Endothelial cell of umbilical vein (primary cell): ENCODE data around the gene RIOK1. TPM values are rescaled to one million over a fixed set of nuclear protein-coding genes. Genes with fewer than 3 reads are reported as not detected.

Experiments used
- BruUV-seq: library from RNA; stranded (reverse); fragments of 400-500 nt; replicated peaks from 2 replicates; lab custom pipeline; 2021; lab: Mats Ljungman, UMichigan
- CTCF ChIA-PET: fragments of 300-600, 350-600 bp; sonication (Branson Sonifier 250); formaldehyde crosslinking; loops from one replicate; lab custom pipeline; 2021; ENCODE audit warnings: antibody characterized with exemption, inconsistent platforms; lab: Charles Lee
- POLR2A ChIA-PET: fragments of 300-600, 350-600 bp; sonication (Branson Sonifier 250); formaldehyde crosslinking; loops from one replicate; lab custom pipeline; 2021; ENCODE audit warnings: antibody characterized with exemption, inconsistent platforms; lab: Charles Lee
- DNase-seq: peaks from one replicate; pipeline ENCODE4 v3.0.0-alpha.2; 2011; ENCODE audit warnings: low read depth, low spot score
- FAIRE-seq: peaks from 2 replicates; lab custom pipeline; 2011; peaks lifted over from hg19 to GRCh38; lab: Jason Lieb, UNC
- H2AFZ ChIP-seq: 2 replicates; pipeline ENCODE4 v1.6.0; 2012; ENCODE audit warnings: low read depth, low read length, control low read depth, inconsistent platforms
- H3K27ac ChIP-seq: 2 replicates; pipeline ENCODE4 v1.5.1; 2011; ENCODE audit warnings: low read depth, mild to moderate bottlenecking, control low read depth, low read length, moderate library complexity; ENCODE audit not compliant: insufficient read depth
- H3K27me3 ChIP-seq, 2 experiments: 2 replicates each; pipeline versions ENCODE4 v1.6.0 to v1.6.1; 2011; ENCODE audit warnings: low read length in 2 of 2, mixed read lengths in 1 of 2; ENCODE audit not compliant: control insufficient read depth in 2 of 2, insufficient read depth in 2 of 2
- H3K36me3 ChIP-seq, 2 experiments: 2 replicates in 1 of 2; 3 replicates in 1 of 2; pipeline ENCODE4 v1.5.1; 2011; ENCODE audit warnings: low read length in 2 of 2, mild to moderate bottlenecking in 1 of 2, moderate library complexity in 1 of 2; ENCODE audit not compliant: control insufficient read depth in 2 of 2, insufficient read depth in 2 of 2; ENCODE audit errors: extremely low read depth in 1 of 2
- H3K4me1 ChIP-seq: 3 replicates; pipeline ENCODE4 v1.5.1; 2011; ENCODE audit warnings: mild to moderate bottlenecking, low read length; ENCODE audit not compliant: control insufficient read depth, insufficient read depth; ENCODE audit errors: extremely low read depth
- H3K4me2 ChIP-seq: 2 replicates; pipeline ENCODE4 v1.6.1; 2011; ENCODE audit warnings: low read length, control low read depth, mixed read lengths; ENCODE audit not compliant: insufficient read depth
- H3K4me3 ChIP-seq, 3 experiments: fragments of 200-600 bp in 1 of 3; sonication (generic), shearing (Covaris generic) in 1 of 3; replicated peaks in 1 of 3; 2 replicates each; pipeline ENCODE4 v1.5.1; 2011 to 2016; ENCODE audit warnings: control low read depth in 3 of 3, low read length in 3 of 3, mild to moderate bottlenecking in 2 of 3, inconsistent platforms in 1 of 3, low read depth in 1 of 3, moderate library complexity in 1 of 3; ENCODE audit not compliant: insufficient read depth in 1 of 3
- H3K79me2 ChIP-seq: 2 replicates; pipeline ENCODE4 v1.6.0; 2012; ENCODE audit warnings: low read length, inconsistent platforms; ENCODE audit not compliant: control insufficient read depth, insufficient read depth
- H3K9ac ChIP-seq: replicated peaks from 2 replicates; pipeline ENCODE3; 2011; ENCODE audit warnings: low read length, control low read depth; ENCODE audit not compliant: insufficient read depth; ENCODE audit errors: extremely low read depth
- H3K9me1 ChIP-seq: replicated peaks from 3 replicates; pipeline ENCODE4 v1.6.0; 2011; ENCODE audit warnings: mild to moderate bottlenecking, low read length; ENCODE audit not compliant: control insufficient read depth, insufficient read depth; ENCODE audit errors: extremely low read depth
- H3K9me3 ChIP-seq: replicated peaks from 2 replicates; pipeline ENCODE4 v1.5.1; 2012; ENCODE audit warnings: low read length, inconsistent platforms; ENCODE audit not compliant: control insufficient read depth, insufficient read depth
- H4K20me1 ChIP-seq: replicated peaks from 2 replicates; pipeline ENCODE3; 2011; ENCODE audit warnings: mild to moderate bottlenecking, low read length; ENCODE audit not compliant: control insufficient read depth, insufficient read depth; ENCODE audit errors: extremely low read depth
- CTCF ChIP-seq, 2 donors: IDR thresholded peaks; 1 replicate in 1 of 2; 2 replicates in 1 of 2; pipeline ENCODE4 v1.5.1; 2011; ENCODE audit warnings: low read length in 2 of 2, mild to moderate bottlenecking in 2 of 2, moderate library complexity in 2 of 2, control low read depth in 1 of 2, inconsistent platforms in 1 of 2, low read depth in 1 of 2; ENCODE audit not compliant: insufficient read depth in 1 of 2; ENCODE audit errors: extremely low read depth in 1 of 2
- FOS ChIP-seq: IDR thresholded peaks from 2 replicates; pipeline ENCODE4 v1.6.1; 2011; ENCODE audit warnings: mild to moderate bottlenecking, low read length, moderate library complexity, borderline replicate concordance; ENCODE audit not compliant: insufficient read depth
- GATA2 ChIP-seq: IDR thresholded peaks from 2 replicates; pipeline ENCODE4 v1.7.0; 2011; ENCODE audit warnings: low read depth, mild to moderate bottlenecking, moderate library complexity, mixed read lengths, low read length; ENCODE audit not compliant: insufficient read length, insufficient read depth
- MAX ChIP-seq: IDR thresholded peaks from 2 replicates; pipeline ENCODE4 v1.6.1; 2011; ENCODE audit not compliant: insufficient read depth, insufficient read length
- MYC ChIP-seq: IDR thresholded peaks from one replicate; pipeline ENCODE4 v1.6.1; 2011; ENCODE audit warnings: mild to moderate bottlenecking, low read depth, low read length
- POLR2A ChIP-seq: IDR thresholded peaks from 2 replicates; pipeline ENCODE4 v1.6.1; 2012; ENCODE audit warnings: low read depth, mild to moderate bottlenecking, control low read depth, low read length
- POLR2AphosphoS5 ChIP-seq: IDR thresholded peaks from 2 replicates; pipeline ENCODE4 v1.6.1; 2012; ENCODE audit warnings: low read depth, mild to moderate bottlenecking, control low read depth, low read length, moderate library complexity; ENCODE audit not compliant: insufficient read depth
- dilution Hi-C: fragments of 300-500 bp; cut with MboI; formaldehyde crosslinking; loops from one replicate; pipeline ENCODE4 v1.15.0; 2019; ENCODE audit warnings: low sequenced_read_pairs; ENCODE audit not compliant: extremely low pct_ligation_motif_present
- intact Hi-C: fragments of 100-400 bp; cut with micrococcal nuclease; formaldehyde crosslinking; loops from one replicate; pipeline ENCODE4 v1.10.0; 2022
- polyA plus RNA-seq, 4 experiments: library from polyadenylated mRNA; depleted of rRNA in 3 of 4; stranded (reverse) in 3 of 4; unstranded in 1 of 4; fragments of >200 nt; gene quantifications; 2 replicates each; pipeline versions ENCODE4 v1.2.1 to v1.2.3, GENCODE V29; 2011 to 2012; ENCODE audit warnings: missing spikeins in 1 of 4
- total RNA-seq: library from RNA; stranded (reverse); gene quantifications from 2 replicates; pipeline ENCODE4 v1.2.3, GENCODE V29; 2021

Gene RIOK1
- total and polyA plus RNA-seq, 2 donors (not counting 3 experiments of a cell fraction or from before 2014, with no cell fraction given), result 9.2 to 21.4 TPM

GRCh38 chr6:7390226-7390878 is 744 bp downstream of the RIOK1 start:
- FAIRE-seq, result no peak
- Histone ChIP-seq H2AFZ (peak overlapping the region; percentile 96), H3K9me3 (no peaks in the 10 kb centered on the region), H3K36me3 (peaks cover 0 to 4% of the 10 kb centered on the region in 2 experiments), H3K4me3 (peak overlapping the region; percentile 55 to 92 (median 77)), H3K27me3 (no peaks in the 10 kb centered on the region), H3K9me1 (no peaks in the 10 kb centered on the region), H3K27ac (peak overlapping the region; percentile 66), H4K20me1 (no peaks in the 10 kb centered on the region), H3K4me2 (peak overlapping the region; percentile 87), H3K9ac (peak overlapping the region; percentile 65), H3K79me2 (peaks cover 35% of the 10 kb centered on the region), H3K4me1 (peaks cover 13% of the 10 kb centered on the region)
- dilution Hi-C loops (no loop called here), intact Hi-C loops (loop anchor here (1.0 to 10.0 kb wide), 2 partner anchors 200 to 674 kb away; partner anchors contain the start of genes BLOC1S5 and SNRNP48)
- no TSS peak for BruUV-seq
- POLR2A ChIA-PET, result interaction anchor here (0.6 to 1.1 kb wide), 3 partner anchors 90 to 200 kb away, joined by 3 to 6 read pairs (median 3); partner anchors contain the start of gene SNRNP48
- TF ChIP-seq CTCF (IDR thresholded peaks at IDR 0.05; ENCODE audit: extremely low read depth in 1 of 2, insufficient read depth in 1 of 2, low read depth in 1 of 2, low read length in 2 of 2) (no peak), FOS (no peak), POLR2A (no peak), GATA2 (no peak), POLR2AphosphoS5 (no peak), MAX (no peak), MYC (no peak)
- CTCF ChIA-PET, result interaction anchor here (0.6 to 1.5 kb wide), 9 partner anchors 17 to 694 kb away, joined by 3 to 11 read pairs (median 4); partner anchors contain the start of gene SSR1
- DNase-seq, result no peak
